Right forelimb (tissue), 1 donor: Measurements from ENCODE around the gene VCAM1.
"Not testable (repeated sequence)": the region's sequence is repeated elsewhere in the genome, so short reads cannot be mapped to it uniquely, and the experiment has no call there.

Experiments used
- DNase-seq: peaks from one replicate; pipeline ENCODE4 v3.0.0-alpha.2; 2018

VCAM1 gene, protein sequence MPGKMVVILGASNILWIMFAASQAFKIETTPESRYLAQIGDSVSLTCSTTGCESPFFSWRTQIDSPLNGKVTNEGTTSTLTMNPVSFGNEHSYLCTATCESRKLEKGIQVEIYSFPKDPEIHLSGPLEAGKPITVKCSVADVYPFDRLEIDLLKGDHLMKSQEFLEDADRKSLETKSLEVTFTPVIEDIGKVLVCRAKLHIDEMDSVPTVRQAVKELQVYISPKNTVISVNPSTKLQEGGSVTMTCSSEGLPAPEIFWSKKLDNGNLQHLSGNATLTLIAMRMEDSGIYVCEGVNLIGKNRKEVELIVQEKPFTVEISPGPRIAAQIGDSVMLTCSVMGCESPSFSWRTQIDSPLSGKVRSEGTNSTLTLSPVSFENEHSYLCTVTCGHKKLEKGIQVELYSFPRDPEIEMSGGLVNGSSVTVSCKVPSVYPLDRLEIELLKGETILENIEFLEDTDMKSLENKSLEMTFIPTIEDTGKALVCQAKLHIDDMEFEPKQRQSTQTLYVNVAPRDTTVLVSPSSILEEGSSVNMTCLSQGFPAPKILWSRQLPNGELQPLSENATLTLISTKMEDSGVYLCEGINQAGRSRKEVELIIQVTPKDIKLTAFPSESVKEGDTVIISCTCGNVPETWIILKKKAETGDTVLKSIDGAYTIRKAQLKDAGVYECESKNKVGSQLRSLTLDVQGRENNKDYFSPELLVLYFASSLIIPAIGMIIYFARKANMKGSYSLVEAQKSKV

DNA sequence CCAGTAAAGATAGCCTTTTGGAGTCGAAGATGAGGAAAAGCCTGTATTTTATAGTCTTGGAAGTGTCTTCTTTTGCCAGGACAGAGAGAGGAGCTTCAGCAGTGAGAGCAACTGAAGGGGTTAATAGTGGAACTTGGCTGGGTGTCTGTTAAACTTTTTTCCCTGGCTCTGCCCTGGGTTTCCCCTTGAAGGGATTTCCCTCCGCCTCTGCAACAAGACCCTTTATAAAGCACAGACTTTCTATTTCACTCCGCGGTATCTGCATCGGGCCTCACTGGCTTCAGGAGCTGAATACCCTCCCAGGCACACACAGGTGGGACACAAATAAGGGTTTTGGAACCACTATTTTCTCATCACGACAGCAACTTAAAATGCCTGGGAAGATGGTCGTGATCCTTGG, at the start of gene VCAM1:
TSS of gene VCAM1 (plus strand) at position 253 of the 400 bp plus-strand sequence. CDS start at position 372, 119 bp downstream.
- peak; percentile 68 for DNase-seq

DNA sequence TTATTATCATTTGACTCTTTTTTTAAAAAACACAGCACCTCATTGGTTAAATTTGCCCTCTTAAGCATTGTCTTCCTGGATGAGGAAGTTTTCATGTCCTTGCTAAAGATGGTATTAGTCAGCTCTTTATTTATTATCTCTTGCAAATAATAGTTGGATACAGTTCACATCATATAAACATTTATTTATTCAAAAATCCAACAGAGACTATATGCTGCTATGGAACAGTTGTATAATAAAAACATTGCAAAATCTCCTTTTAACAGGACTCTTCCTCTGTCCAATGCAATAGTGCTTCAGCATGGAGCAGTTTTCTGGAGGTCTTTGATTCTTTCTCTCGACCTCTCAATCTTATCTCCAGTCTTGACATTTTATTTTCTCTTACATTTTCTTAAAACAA, 49.5 kb upstream of the VCAM1 start:
- no peak for DNase-seq

DNA sequence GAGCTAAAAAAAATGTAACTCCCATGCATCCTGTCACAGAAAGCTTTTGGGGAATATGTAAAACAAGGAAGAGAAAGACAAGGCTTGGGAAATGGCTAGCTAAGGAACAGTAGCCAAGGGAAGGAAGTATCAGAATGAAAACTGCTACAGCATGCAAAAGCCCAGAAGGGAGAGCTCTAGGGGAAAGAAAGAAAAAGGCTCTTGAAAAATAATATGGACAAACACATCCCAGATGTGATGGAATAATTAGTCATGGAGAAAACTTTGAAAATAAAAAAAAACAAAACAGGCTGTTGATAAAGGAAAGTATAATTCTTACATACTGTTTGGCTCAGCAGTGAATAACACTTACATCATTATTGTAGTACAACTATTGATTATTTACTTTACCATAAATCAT, 47.9 kb upstream of the VCAM1 start:
- no peak for DNase-seq

DNA sequence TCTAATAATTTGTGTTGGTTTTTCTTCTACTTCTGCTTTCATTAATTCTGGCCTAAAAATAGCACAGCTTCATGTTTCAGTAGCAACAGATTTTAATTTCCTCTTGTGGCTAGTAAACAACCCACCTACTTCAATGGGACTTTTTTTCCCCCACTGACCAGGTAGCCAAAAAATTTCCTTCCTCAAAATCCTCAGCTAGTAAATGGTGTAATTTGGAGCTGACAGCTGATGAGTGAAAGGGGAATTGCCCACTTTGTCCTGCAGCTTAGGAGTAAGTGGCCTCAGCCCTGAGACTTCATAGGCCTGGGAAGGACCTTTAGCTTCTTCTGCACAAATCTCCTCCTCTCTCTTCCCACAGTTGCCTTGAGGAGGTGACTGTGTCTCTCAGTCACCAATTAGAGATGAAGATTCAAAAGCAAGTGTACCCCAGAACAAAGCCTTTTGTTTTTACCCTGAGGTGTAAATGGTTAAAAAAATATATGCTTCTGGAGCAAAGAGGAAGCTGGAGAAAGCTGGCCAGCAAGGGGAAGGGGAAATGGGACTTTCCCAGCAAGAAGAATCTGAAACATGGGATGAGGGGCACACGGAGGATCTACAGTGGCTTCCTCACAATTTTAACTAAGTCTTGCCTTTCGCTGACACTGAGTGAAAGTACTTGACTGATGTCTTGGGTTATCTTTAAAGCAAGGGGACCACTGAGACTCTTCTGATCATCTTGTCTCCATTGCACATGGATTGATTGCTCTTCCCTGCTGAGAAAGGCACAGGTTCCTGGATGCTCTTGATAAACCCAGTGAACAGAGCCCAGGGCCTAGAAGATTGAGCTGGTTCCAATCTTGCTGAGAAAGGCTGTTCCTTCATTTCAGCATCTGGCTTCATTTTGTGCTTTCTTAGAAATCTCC, 35.8 kb upstream of the VCAM1 start:
- DNase-seq = no peak

DNA sequence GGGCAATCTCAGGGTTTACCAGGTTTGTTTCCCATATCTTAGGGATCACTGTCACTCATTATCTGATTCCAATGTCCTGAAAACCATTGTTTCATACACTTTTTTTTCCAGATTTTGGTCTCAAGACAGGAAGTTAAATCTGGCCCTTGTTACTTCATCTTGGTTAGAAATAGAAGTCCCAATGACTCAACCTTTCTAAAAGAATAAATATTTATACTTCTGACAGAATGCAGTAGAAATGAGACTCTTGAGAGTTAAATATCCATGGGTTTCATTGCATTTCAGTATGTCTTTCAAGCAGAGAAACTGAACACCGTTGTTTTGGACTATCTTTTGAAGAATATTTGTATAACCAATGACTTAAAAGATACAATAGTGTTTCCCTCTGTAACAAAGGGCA, 19.8 kb upstream of the VCAM1 start:
- no peak for DNase-seq

DNA sequence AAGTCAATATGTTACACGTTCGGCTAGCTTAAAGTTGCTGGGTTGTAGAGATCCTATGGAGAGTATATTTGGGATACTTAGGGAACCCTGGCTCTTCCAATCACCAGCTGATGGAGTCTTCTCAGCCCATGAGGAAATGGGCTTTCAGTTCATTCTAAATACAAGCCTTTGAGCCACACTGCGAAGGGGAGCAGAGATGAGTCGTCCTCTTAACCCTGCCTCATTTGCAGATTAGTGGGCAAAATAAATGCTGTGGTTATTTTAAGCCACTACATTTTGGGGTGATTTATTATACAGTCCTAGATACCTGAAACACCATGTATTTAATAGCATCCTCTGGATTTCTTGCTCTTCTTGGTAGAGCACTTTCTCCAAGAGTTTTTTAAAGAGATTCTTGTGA, 19.0 kb upstream of the VCAM1 start:
- no peak for DNase-seq

DNA sequence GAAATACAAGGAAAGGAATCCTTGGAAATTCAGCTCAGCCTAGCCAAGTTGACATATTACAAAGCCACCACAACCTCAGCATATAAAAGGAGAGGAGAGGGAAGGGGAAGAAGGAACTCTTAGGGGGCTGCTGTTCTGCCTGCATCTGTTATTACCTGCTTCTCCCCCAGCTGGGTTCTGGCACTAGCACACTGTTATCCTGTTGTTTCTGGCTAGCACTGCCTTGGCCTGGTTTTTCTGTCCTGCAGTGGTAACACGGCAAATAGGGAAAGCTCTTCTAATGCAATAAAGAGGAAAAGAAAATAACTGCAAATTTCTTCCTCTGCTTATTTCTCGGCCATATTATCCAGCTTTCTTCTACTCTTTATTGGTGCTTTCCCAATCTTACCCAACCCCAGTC, 16.5 kb upstream of the VCAM1 start:
- no peak for DNase-seq

DNA sequence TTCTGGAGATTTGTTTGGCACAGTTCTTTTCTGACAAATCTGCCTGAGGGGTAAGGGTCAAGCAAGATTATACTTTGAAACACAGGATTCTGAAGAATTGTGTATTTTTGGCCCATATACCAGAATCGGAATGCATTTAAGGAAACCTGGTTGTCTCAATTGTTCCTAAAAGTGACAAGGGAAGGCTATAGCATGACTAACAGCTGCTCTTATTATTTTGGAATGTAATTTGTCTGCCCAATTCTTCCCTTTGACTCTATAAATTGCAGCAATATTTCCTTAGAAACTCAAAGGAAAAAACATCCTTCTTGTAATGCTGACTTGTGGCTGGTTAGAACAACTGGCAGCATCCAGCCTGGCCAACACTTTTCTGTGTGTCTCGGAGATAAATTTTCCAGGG, 15.8 kb upstream of the VCAM1 start:
- DNase-seq = no peak

DNA sequence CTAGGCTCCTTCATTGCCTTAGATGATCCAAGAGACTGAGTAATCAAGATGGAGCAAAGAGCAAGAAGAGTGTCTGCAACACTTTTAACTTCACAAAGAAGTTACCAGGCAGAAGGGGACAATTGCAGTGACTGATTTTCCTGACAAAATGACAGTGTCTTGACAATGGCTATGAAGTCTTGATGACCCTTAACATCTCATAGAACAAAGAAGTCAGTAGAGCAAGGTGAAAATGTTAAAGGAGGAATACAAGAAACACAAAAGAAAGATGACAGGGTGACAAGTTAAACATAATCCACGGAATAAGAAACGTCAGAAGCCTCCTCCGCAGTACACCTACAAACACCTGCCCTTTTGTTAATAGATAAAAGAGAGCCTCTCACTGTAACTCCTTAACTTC, 15.1 kb upstream of the VCAM1 start:
- DNase-seq = no peak

DNA sequence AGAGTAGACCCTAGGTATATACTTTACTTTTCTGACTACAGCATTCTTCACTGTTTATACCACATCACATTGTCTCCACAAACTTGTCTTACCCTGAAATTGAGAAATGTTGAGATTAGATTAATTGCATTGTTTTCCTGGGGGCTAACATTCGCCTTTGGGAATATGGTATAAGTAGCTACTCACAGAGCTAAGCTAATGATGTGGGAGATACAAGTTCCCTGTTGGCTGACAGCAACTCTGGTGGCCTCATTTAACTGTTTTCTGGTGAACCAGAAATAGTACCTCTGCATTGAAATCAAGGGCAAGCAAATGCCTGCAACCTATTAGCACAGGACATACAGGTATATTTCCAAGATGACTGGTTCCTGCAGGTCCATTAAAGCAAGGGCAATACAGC, 13.2 kb upstream of the VCAM1 start:
- no peak for DNase-seq

DNA sequence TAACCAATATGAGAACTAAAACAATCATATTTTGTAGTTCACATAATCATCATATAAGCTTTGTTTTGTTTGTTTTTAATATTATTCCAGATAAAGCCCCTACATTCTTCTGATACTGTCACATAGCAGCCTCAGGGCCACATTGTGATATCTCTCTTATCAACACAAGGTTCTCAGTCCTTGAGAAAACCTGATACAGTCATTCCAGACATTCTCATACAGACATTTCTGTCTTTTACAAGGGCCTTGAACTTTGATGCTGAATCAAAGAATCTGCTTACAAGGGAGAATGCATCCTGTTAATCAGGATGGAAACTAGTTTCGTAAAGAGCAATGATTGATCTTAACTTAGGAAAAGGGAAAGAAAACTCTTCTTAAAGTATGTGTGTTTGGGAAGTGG, 12.7 kb upstream of the VCAM1 start:
- no peak for DNase-seq

DNA sequence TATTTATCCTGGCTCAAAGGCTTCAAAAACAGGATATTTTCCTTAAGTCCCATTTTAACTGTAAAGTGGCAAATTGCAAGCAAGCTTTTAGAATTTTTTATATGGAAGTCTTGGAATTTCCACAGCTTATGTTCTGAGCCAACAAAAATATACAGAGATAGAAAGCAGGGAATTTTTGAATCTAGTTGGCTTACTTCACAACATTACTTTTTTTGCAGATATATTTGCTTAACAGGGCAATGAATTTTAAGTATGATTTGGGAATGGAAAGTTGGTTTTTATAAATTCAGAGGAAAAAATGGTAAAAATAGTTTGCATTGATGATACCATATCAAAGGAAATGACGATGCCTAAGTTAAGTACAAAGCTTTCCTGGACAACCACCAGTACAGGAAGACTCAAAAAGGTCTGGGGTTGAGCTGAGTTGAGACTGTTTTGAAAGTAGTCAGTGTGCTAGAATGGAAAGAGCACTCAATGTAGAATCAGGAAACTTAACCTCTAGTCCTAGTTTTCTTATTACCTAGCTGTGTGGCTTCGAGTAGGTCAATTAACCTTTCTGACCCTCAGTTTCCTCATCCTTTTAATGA, 11.0 kb upstream of the VCAM1 start:
- DNase-seq = no peak

DNA sequence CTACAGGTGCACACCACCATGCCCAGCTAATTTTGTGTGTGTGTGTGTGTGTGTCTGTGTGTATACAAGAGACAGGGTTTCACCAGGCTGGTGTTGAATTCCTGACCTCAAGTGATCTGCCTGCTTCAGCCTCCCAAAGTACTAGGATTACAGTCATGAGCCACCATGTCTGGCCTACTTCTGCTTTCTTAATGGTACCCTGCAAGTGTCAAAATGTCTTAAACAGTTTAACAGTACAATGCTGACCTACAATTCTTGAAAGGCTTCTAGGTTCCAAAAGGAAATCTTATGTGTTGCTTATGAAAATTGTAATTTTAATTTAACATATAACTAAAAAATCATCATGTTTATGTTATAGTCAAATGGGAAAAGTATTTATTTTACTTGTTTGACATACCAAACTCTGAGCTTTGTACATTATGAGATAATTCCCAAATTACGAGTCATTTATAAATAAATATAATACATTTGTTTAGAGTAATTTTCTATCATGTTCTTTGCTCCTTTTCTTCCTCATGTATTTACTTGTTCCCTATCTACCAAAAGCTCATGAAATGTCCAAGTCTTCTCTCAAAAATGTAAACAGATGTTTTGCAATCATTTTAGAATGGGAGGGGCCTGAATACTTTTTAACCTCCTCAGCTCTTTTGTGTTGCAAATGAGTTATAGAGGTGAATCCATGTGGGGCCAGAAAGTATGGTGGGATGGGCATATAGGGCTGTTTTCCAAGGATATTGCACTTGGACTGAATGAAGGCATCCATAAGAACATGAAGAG, 8.4 kb upstream of the VCAM1 start:
- DNase-seq = no peak

DNA sequence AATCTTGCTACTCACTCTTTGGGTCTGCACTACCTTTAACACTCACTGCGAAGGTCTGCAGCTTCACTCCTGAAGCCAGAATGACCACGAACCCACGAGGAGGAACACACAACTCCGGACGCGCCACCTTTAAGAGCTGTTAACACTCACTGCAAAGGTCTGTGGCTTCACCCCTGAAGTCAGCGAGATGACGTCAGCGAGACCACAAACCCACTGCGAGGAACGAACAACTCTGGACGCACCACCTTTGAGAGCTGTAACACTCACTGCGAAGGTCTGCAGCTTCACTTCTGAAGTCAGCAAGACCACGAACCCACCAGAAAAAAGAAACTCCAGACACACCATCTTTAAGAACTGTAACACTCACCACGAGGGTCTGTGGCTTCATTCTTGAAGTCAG, 6.5 kb upstream of the VCAM1 start:
- not testable (repeated sequence) for DNase-seq

DNA sequence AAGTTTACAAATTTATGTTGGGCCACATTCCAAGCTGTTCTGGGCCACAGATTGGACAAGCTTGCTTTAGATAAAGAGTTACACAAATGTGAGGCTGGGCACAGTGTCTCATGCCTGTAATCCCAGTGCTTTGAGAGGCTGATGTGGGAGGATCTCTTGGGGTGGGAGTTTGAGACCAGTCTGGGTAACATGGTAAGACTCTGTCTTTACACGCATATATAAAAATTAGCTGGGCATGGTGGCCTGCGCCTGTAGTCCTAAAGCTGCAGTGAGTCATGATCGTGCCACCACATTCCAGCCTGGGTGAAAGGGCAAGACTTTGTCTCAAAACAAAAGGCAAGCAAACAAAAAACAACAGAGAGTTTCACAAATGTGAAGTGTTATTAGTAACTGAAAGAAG, 5.9 kb upstream of the VCAM1 start:
- no peak for DNase-seq

DNA sequence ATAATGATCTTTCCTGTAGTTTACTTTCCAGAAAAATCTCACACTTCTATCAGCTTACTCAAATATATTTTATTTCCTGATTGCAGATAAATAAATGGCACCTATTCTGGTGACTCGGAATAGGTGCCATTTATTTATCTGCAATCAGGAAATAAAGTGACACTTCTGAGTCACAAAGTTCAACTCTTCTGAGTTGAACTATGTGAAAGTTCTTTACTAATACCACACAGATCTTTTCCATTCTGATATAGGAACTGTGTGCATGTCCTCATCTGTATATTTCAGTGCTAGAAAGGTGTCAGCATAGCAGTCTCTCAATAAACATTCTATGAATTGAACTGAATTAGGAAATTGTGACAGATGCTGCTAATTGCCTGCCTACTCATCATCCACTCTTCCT, 4.9 kb upstream of the VCAM1 start:
- DNase-seq = no peak

DNA sequence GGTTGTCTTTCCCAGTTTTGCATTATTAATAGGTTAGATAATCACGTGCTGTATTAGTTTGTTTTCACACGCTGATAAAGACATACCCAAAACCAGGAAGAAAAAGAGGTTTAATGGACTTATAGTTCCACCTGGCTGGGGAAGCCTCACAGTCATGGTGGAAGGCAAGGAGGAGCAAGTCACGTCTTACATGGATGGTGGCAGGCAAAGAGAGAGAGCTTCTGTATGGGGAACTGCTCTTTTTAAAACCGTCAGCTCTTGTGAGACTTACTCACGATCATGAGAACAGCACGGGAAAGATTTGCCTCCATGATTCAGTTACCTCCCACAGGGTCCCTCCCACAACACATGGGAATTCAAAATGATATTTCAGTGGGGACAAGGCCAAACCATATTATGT, 2.3 kb upstream of the VCAM1 start:
- no peak for DNase-seq

DNA sequence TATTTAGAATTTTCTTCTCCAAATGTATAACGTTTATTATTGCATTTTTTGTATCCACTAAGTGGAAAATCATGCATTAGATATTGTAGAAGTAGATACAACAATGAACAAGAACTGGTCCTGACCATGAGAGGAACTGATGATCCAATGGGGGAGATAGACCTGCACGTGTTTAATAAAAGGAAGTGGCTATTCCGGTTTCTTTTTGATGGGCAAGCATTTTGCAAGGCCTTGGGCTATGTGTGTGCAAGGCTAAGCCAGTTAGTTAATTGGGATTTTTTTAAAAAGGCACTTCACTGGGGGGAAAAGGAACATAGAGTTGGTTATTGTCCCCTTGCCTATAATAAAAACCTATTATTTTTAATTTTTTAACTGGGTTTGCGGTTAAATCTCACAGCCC, 961 bp upstream of the VCAM1 start:
- DNase-seq = no peak

DNA sequence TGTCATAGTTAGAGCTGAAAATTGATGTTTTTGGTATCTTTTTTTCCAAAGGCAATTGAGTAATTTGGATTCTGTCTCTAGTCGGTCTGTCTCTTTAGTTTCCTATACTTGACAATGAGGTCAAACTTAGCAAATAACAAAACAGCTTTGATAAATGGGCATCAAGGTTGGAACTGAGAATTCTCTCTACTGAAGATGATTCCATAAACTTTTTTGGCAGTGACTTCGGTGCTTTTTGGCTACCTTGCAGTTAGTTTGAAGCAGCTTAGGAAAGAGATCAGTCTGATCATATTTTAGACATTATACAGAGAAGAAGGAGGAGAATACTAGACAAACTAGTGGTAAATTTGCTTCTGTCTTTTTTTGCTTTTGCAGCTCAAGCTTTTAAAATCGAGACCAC, 559 bp downstream of the VCAM1 start:
- no peak for DNase-seq

DNA sequence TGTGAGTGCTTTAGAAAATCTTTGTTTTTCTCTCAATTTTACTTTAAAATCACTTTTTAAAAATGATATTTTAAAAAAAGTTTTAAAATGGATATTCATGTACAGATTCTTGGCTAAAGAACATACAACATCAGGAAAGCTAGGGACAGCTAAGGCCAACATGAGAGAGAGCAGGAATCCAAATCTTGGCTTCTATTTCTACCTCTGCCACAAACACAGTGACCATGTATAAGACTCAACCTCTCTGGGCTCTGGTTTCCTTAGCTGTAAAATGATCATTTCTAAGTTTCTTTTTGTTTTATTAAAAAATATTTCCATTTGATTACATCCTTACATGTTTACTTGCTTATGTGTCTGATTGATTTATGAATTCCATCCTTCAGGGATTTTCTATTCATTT, 1.2 kb downstream of the VCAM1 start:
- DNase-seq = no peak

DNA sequence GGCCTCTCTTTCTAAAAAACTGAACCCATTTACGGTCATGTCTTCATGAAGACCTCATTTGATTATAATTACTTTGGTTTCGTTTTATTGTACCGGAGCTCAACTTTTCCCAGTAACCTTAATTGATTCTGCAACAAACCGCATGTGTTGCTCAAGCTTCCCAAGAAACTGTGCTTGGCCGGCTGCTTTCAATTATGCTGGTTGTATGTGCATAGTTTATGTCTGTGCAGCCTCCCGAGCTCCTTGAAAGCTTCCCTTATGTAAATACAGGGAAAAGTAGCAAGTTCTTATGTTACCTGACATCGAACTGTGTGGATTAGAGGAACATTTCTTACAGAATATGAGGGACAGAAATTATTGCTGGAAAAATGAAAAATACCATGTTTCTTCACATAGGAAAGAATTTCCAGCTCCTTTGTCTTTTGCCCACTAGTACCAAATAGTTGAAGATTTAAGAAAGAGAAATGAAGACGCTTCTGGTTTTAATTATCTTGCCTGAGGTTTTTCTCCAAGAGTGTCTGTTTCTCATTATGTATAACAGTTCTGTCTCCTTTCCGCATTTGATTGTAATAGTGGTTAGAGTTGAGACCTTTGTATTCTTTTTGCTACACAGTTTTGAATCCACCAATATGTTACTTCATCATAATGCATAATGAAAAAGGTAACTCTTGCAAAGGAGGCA, 2.1 kb downstream of the VCAM1 start:
- DNase-seq = peak; percentile 58

DNA sequence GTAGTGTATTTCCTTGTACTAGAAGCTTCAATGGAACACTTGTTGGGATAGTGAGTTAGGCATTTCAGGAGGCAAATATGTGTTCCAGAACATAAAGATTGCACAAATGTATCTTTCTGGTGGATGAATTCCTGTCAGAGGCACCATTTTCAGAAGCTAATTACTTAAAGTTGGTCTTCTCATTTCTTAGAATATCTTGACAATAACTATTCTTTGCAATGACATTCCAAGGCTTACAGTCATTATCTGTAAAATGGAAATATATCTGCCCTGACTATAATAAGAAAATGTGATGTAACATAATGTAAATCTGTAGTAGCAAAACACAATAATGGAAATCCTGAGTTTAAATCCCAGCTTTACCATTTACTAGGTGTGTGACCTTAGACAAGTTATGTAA, 2.7 kb downstream of the VCAM1 start:
- DNase-seq = no peak
